ENCODE data around the gene DNASE2B. TPM values are rescaled to one million over a fixed set of nuclear protein-coding genes. Genes with fewer than 3 reads are reported as not detected.

The DNASE2B gene
- total and polyA plus RNA-seq, 9 donors: 0.57 to 1.6 (median 1.2) TPM; not detected in 6

- no peak for DNase-seq
- WGBS, 3 donors: 93 to 97% (median 95%) methylated on average over 1 of the region's 1 CpG
- Histone ChIP-seq H3K36me3 (no peaks in the 10 kb centered on the region), H3K27ac (no peak overlapping the region), H3K27me3 (no peaks in the 10 kb centered on the region), H3K4me3 (no peak overlapping the region), H3K9me3 (no peaks in the 10 kb centered on the region), H3K4me1 (ENCODE audit: insufficient read depth) (no peaks in the 10 kb centered on the region)
- intact Hi-C loops (cut with DNase I): no loop called here
- TF ChIP-seq POLR2A (IDR thresholded peaks at IDR 0.05) (no peak), EP300 (IDR thresholded peaks at IDR 0.05) (no peak), CTCF (IDR thresholded peaks at IDR 0.05) (no peak)
Measured at GRCh38 chr1:84406346-84406861, 8.1 kb downstream of the DNASE2B start.

GRCh38 chr1:84407524-84407923, 9.2 kb downstream of the DNASE2B start:
- Histone ChIP-seq H3K9me3 (no peaks in the 10 kb centered on the region), H3K4me1 (ENCODE audit: insufficient read depth) (no peaks in the 10 kb centered on the region), H3K27me3 (no peaks in the 10 kb centered on the region), H3K27ac (no peak overlapping the region), H3K4me3 (no peak overlapping the region), H3K36me3 (no peaks in the 10 kb centered on the region)
- 60 to 75% (median 64%) methylated on average over 1 of the region's 1 CpG for WGBS, 3 donors
- intact Hi-C loops (cut with DNase I): no loop called here
- no peak for DNase-seq
- TF ChIP-seq POLR2A (IDR thresholded peaks at IDR 0.05) (no peak), EP300 (IDR thresholded peaks at IDR 0.05) (no peak), CTCF (IDR thresholded peaks at IDR 0.05) (no peak)

GRCh38 chr1:84407958-84408422, 9.7 kb downstream of the DNASE2B start:
- Histone ChIP-seq H3K9me3 (no peaks in the 10 kb centered on the region), H3K4me3 (no peak overlapping the region), H3K27ac (no peak overlapping the region), H3K4me1 (ENCODE audit: insufficient read depth) (no peaks in the 10 kb centered on the region), H3K27me3 (no peaks in the 10 kb centered on the region), H3K36me3 (no peaks in the 10 kb centered on the region)
- WGBS, 3 donors: 88 to 92% (median 88%) methylated on average over 2 of the region's 2 CpGs
- TF ChIP-seq EP300 (IDR thresholded peaks at IDR 0.05) (no peak), CTCF (IDR thresholded peaks at IDR 0.05) (no peak), POLR2A (IDR thresholded peaks at IDR 0.05) (no peak)
- no peak for DNase-seq
- intact Hi-C loops (cut with DNase I): no loop called here

- Histone ChIP-seq H3K36me3 (no peaks in the 10 kb centered on the region), H3K9me3 (no peaks in the 10 kb centered on the region), H3K4me1 (ENCODE audit: insufficient read depth) (no peaks in the 10 kb centered on the region), H3K4me3 (no peak overlapping the region), H3K27me3 (no peaks in the 10 kb centered on the region), H3K27ac (no peak overlapping the region)
- intact Hi-C loops (cut with DNase I): no loop called here
- DNase-seq: no peak
- WGBS, 3 donors: 31 to 55% (median 33%) methylated on average over 2 of the region's 2 CpGs
- no peak for TF ChIP-seq EP300 (IDR thresholded peaks at IDR 0.05)
- no peak for TF ChIP-seq CTCF (IDR thresholded peaks at IDR 0.05)
- TF ChIP-seq POLR2A (IDR thresholded peaks at IDR 0.05): no peak
Measured at GRCh38 chr1:84409888-84410287, 11.6 kb downstream of the DNASE2B start.

All from ovary (tissue), 9 donors.